CD4-positive, alpha-beta T cell (primary cell): ENCODE results near the gene NOC4L. TPM values are rescaled to one million over a fixed set of nuclear protein-coding genes. Genes with fewer than 3 reads are reported as not detected.

ENCODE experiments used
- ATAC-seq: fragments of 200-7000 bp; cut with Tn5 transposase; one replicate; pipeline ENCODE4 v1.10.0; 2022; ENCODE audit warnings: mild to moderate bottlenecking; ENCODE audit not compliant: poor library complexity
- CTCF ChIA-PET: fragments of 350-600 bp; sonication (Branson Sonifier 250); formaldehyde crosslinking; loops from one replicate; lab custom pipeline; 2021; ENCODE audit warnings: antibody characterized with exemption, inconsistent platforms; lab: Charles Lee
- POLR2A ChIA-PET: fragments of 350-600 bp; sonication (Branson Sonifier 250); formaldehyde crosslinking; loops from one replicate; lab custom pipeline; 2021; ENCODE audit warnings: antibody characterized with exemption, inconsistent platforms; lab: Charles Lee
- DNase-seq, 14 experiments: peaks; one replicate each; pipeline ENCODE4 v3.0.0-alpha.2; 2013 to 2020; ENCODE audit warnings: mixed read lengths in 2 of 14
- H3K27ac ChIP-seq, 2 donors: one replicate each; pipeline versions ENCODE4 v1.5.1 to v1.7.0; 2013; ENCODE audit warnings: low read length in 2 of 2, low read depth in 1 of 2, mild to moderate bottlenecking in 1 of 2
- H3K27me3 ChIP-seq, 2 experiments: 1 replicate in 1 of 2; 2 replicates in 1 of 2; pipeline versions ENCODE4 v1.6.1 to v1.7.0; 2013; ENCODE audit warnings: low read length in 2 of 2, control low read depth in 1 of 2, mild to moderate bottlenecking in 1 of 2, moderate library complexity in 1 of 2; ENCODE audit not compliant: insufficient read depth in 2 of 2, control insufficient read depth in 1 of 2
- H3K36me3 ChIP-seq: one replicate; pipeline ENCODE4 v1.6.1; 2013; ENCODE audit warnings: low read length, control low read depth; ENCODE audit not compliant: insufficient read depth
- H3K4me1 ChIP-seq: one replicate; pipeline ENCODE4 v1.6.1; 2013; ENCODE audit warnings: low read length, control low read depth; ENCODE audit not compliant: insufficient read depth
- H3K4me3 ChIP-seq: one replicate; pipeline ENCODE4 v1.5.1; 2013; ENCODE audit warnings: mild to moderate bottlenecking, low read length, moderate library complexity
- H3K9me3 ChIP-seq, 2 experiments: 1 replicate in 1 of 2; 2 replicates in 1 of 2; pipeline versions ENCODE4 v1.6.1 to v1.7.0; 2013; ENCODE audit warnings: low read length in 2 of 2, mild to moderate bottlenecking in 2 of 2, control low read depth in 1 of 2, moderate library complexity in 1 of 2; ENCODE audit not compliant: control insufficient read depth in 1 of 2, insufficient read depth in 1 of 2
- H3K27ac Mint-ChIP-seq: one replicate; pipeline ENCODE4 v1.8.0; 2020; ENCODE audit warnings: mixed read lengths
- H3K27me3 Mint-ChIP-seq: one replicate; pipeline ENCODE4 v1.8.0; 2021; ENCODE audit warnings: mixed read lengths
- H3K36me3 Mint-ChIP-seq: one replicate; pipeline ENCODE4 v1.8.0; 2021; ENCODE audit warnings: low read depth, mixed read lengths
- H3K4me1 Mint-ChIP-seq: one replicate; pipeline ENCODE4 v1.8.0; 2021; ENCODE audit warnings: low read depth, mixed read lengths
- H3K4me3 Mint-ChIP-seq: one replicate; pipeline ENCODE4 v1.8.0; 2020; ENCODE audit warnings: mild to moderate bottlenecking, mixed read lengths
- H3K9me3 Mint-ChIP-seq: one replicate; pipeline ENCODE4 v1.8.0; 2020; ENCODE audit warnings: mixed read lengths
- intact Hi-C, 2 experiments: fragments of 100-400 bp; cut with DNase I in 1 of 2; cut with micrococcal nuclease in 1 of 2; formaldehyde crosslinking; loops; one replicate each; pipeline versions ENCODE4 v1.15.1 to v1.9.0; 2023 to 2025; cut with DNase I, micrococcal nuclease
- total RNA-seq, 174 experiments: library from RNA in 2 of 174; stranded (reverse) in 2 of 174; gene quantifications; one replicate each; pipeline ENCODE4 v1.2.3 and lab custom pipeline; 2021 to 2026
- TF ChIP-seq, protein P1 (sequence below): fragments of 200-600 bp; IDR thresholded peaks from one replicate; pipeline ENCODE4 v1.8.0; 2022; ENCODE audit warnings: antibody characterized with exemption, mild to moderate bottlenecking

The NOC4L gene
- total RNA-seq, 2 experiments from 2014 or later, result 21.8 to 22.3 TPM

DNA sequence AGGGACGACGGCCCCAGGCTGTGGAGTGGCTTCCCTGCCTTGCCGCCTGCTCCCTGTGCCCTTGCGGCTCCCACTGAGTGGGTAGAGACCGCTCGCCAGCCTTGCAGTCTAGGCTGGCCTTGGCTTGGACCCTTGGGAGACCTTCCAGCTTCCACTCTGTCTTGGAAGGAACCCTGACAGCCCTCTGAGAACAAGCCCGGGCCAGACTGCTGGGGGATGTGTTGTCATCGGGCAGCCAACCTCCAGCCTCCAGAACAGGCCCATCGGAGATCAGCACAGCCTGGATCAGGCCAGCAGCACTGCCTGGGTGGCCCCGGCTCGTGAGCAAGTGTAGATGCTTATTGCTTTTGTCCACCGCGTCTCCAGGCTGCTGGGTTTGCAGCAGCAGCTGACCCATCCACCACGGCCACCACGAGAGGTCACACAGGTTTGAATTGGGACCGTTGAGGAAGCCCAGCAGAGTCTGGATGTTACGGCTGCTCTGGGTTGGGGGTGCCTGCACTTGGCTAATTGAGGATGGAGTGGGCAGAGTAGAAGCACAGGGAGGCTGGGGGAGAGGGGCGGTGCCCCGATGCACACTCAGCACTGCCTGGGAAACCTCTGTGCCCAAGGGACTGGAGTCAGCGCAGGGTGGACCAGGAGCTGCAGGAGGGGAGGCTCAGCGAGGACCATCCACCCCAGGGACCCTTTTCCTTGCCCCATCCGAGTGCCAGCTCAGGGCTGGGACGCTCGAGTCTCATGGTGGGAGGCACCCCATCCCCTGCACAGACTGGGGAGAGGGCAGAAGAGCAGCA lies 55.5 kb downstream of the NOC4L start:
- H3K27ac Mint-ChIP-seq, result no peak overlapping the region
- POLR2A ChIA-PET, result no interaction called here
- H3K27me3 Mint-ChIP-seq, result peaks cover 17% of the 10 kb centered on the region

DNA sequence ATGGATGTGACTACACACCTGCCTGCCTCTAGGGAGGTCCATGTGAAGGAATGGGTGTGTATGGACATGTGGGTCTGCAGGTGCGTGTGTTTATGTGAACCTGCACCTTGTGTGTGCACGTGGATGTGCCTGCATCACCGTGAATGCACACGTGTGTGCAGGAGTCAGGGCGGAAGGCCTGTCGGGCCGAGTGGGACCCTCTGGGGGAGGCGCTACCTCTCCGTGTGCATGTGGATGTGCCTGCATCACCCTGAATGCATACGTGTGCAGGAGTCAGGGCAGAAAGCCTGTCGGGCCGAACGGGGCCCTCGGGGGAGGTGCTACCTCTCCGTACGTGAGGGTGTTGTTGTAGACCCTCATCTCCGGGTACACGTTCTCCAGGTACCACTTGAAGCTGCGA lies 56.5 kb downstream of the NOC4L start:
- ChIA-PET CTCF (no interaction called here), POLR2A (no interaction called here)
- intact Hi-C loops, result no loop called here
- no peaks in the 10 kb centered on the region for H3K4me1 Mint-ChIP-seq
- H3K4me3 Mint-ChIP-seq, result no peak overlapping the region
- H3K9me3 ChIP-seq, result peaks cover 0 to 17% of the 10 kb centered on the region in 2 experiments
- H3K27me3 Mint-ChIP-seq, result peaks cover 25% of the 10 kb centered on the region
- H3K4me1 ChIP-seq, result peaks cover 9% of the 10 kb centered on the region
- ATAC-seq, result no peak
- H3K27ac Mint-ChIP-seq, result no peak overlapping the region
- no peak overlapping the region for H3K27ac ChIP-seq
- H3K27me3 ChIP-seq, result peaks cover 19 to 25% of the 10 kb centered on the region in 2 experiments
- no peak for DNase-seq
- TF ChIP-seq, protein P1, sequence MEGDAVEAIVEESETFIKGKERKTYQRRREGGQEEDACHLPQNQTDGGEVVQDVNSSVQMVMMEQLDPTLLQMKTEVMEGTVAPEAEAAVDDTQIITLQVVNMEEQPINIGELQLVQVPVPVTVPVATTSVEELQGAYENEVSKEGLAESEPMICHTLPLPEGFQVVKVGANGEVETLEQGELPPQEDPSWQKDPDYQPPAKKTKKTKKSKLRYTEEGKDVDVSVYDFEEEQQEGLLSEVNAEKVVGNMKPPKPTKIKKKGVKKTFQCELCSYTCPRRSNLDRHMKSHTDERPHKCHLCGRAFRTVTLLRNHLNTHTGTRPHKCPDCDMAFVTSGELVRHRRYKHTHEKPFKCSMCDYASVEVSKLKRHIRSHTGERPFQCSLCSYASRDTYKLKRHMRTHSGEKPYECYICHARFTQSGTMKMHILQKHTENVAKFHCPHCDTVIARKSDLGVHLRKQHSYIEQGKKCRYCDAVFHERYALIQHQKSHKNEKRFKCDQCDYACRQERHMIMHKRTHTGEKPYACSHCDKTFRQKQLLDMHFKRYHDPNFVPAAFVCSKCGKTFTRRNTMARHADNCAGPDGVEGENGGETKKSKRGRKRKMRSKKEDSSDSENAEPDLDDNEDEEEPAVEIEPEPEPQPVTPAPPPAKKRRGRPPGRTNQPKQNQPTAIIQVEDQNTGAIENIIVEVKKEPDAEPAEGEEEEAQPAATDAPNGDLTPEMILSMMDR, result no peak
- H3K4me3 ChIP-seq, result no peak overlapping the region
- no peaks in the 10 kb centered on the region for H3K36me3 Mint-ChIP-seq
- H3K9me3 Mint-ChIP-seq, result no peaks in the 10 kb centered on the region
- H3K36me3 ChIP-seq, result no peaks in the 10 kb centered on the region

More for the DNA sequence above, 55.5 kb downstream of the NOC4L start:
- DNase-seq (no peak), ATAC-seq (no peak)
- TF ChIP-seq, protein P1, result no peak
- Histone ChIP-seq H3K27ac (no peak overlapping the region), H3K4me3 (no peak overlapping the region), H3K4me1 (no peaks in the 10 kb centered on the region), H3K9me3 (peaks cover 0 to 12% of the 10 kb centered on the region in 2 experiments), H3K36me3 (no peaks in the 10 kb centered on the region), H3K27me3 (peaks cover 8 to 15% of the 10 kb centered on the region in 2 experiments)
- Mint-ChIP-seq H3K9me3 (no peaks in the 10 kb centered on the region), H3K4me1 (no peaks in the 10 kb centered on the region), H3K36me3 (no peaks in the 10 kb centered on the region), H3K4me3 (no peak overlapping the region)
- CTCF ChIA-PET, result no interaction called here
- intact Hi-C loops, result no loop called here

- no peak overlapping the region for H3K27ac Mint-ChIP-seq
- DNase-seq (no peak), ATAC-seq (no peak)
- peaks cover 0 to 19% of the 10 kb centered on the region in 2 experiments for H3K9me3 ChIP-seq
- H3K9me3 Mint-ChIP-seq, result no peaks in the 10 kb centered on the region
- ChIA-PET CTCF (no interaction called here), POLR2A (no interaction called here)
- intact Hi-C loops, result no loop called here
- H3K36me3 Mint-ChIP-seq, result no peaks in the 10 kb centered on the region
- peaks cover 10% of the 10 kb centered on the region for H3K4me1 ChIP-seq
- peaks cover 22 to 31% of the 10 kb centered on the region in 2 experiments for H3K27me3 ChIP-seq
- TF ChIP-seq, protein P1, result no peak
- H3K4me3 ChIP-seq, result no peak overlapping the region
- no peaks in the 10 kb centered on the region for H3K36me3 ChIP-seq
- no peak overlapping the region for H3K27ac ChIP-seq
- H3K4me1 Mint-ChIP-seq, result no peaks in the 10 kb centered on the region
- peaks cover 25% of the 10 kb centered on the region for H3K27me3 Mint-ChIP-seq
- no peak overlapping the region for H3K4me3 Mint-ChIP-seq
These were observed 57.3 kb downstream of the NOC4L start for GRCh38 chr12:132201391-132202120.

Other genes starting within 250 kb of the NOC4L start
- 10 to 100 TPM; 85.0 to 91.6 TPM for gene ULK1, start 249.8 kb upstream of the NOC4L start, total RNA-seq
- 10 to 100 TPM; 17.7 to 18.2 TPM for gene PUS1, start 215.2 kb upstream of the NOC4L start, total RNA-seq
- gene EP400, start 194.5 kb upstream of the NOC4L start, total RNA-seq, result 10 to 100 TPM; 56.4 to 56.5 TPM
- 10 to 100 TPM; 58.0 to 59.3 TPM for gene DDX51, start 138 bp upstream of the NOC4L start, total RNA-seq
- not detected for gene GALNT9, start 185.1 kb downstream of the NOC4L start, total RNA-seq